Rectal smooth muscle tissue (tissue), 1 donor: Measurements from ENCODE around the gene SYTL3.

Experiments
- H3K27ac ChIP-seq: one replicate; pipeline ENCODE4 v1.7.0; 2013; ENCODE audit warnings: low read depth, low read length, inconsistent platforms
- H3K27me3 ChIP-seq: one replicate; pipeline ENCODE4 v1.7.0; 2013; ENCODE audit warnings: low read length; ENCODE audit not compliant: control insufficient read depth, insufficient read depth
- H3K36me3 ChIP-seq: one replicate; pipeline ENCODE4 v1.7.0; 2013; ENCODE audit warnings: low read length; ENCODE audit not compliant: control insufficient read depth, insufficient read depth
- H3K4me1 ChIP-seq: one replicate; pipeline ENCODE4 v1.7.0; 2013; ENCODE audit warnings: low read length; ENCODE audit not compliant: control insufficient read depth, insufficient read depth
- H3K4me3 ChIP-seq: one replicate; pipeline ENCODE4 v1.7.0; 2013; ENCODE audit warnings: low read length
- H3K9ac ChIP-seq: one replicate; pipeline ENCODE4 v1.7.0; 2013; ENCODE audit warnings: low read length

Gene SYTL3

GRCh38 chr6:158703837-158704822 is 54.3 kb downstream of the SYTL3 start:
- Histone ChIP-seq H3K4me1 (peaks cover 25% of the 10 kb centered on the region), H3K27ac (no peak overlapping the region), H3K4me3 (peak overlapping the region; percentile 80), H3K27me3 (no peaks in the 10 kb centered on the region), H3K36me3 (no peaks in the 10 kb centered on the region), H3K9ac (no peak overlapping the region)

DNA sequence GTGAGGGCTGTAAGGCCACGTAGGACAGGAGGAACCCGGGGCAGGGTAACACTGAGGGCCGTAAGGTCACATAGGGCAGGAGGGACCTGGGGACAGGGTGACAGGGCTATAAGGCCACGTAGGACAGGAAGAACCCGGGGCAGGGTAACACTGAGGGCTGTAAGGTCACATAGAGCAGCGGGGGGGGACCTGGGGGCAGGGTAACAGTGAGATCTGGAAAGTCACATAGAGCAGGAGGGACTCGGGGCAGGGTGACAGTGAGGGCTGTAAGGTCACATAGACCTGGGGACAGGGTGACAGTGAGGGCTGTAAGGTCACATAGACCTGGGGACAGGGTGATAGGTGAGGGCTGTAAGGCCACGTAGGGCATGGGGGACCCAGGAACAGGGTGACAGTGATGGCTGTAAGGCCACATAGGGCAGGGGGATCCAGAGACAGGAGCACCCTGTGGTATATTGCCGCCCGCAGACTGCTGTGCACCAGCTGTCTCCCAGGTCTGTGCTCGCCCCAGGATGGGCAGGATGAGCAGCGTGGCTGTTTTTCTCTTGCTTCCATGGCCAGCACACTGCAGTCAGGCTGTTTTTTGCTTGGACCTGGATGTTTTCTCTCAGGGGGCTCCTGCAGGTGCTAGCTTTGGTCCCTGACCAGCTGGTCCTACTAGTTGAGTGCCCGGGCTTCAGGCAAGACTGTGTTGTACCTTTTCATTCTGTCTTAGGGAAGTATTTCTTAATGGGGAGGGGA is 55.7 kb downstream of the SYTL3 start:
- no peak overlapping the region for H3K9ac ChIP-seq
- H3K4me3 ChIP-seq, result no peak overlapping the region
- H3K27ac ChIP-seq, result peak overlapping the region; percentile 54
- peaks cover 25% of the 10 kb centered on the region for H3K4me1 ChIP-seq
- H3K36me3 ChIP-seq, result no peaks in the 10 kb centered on the region
- no peaks in the 10 kb centered on the region for H3K27me3 ChIP-seq

GRCh38 chr6:158706369-158706982 is 56.6 kb downstream of the SYTL3 start:
- Histone ChIP-seq H3K27ac (peak overlapping the region; percentile 54), H3K27me3 (no peaks in the 10 kb centered on the region), H3K4me1 (peaks cover 25% of the 10 kb centered on the region), H3K9ac (no peak overlapping the region), H3K36me3 (no peaks in the 10 kb centered on the region), H3K4me3 (no peak overlapping the region)

DNA sequence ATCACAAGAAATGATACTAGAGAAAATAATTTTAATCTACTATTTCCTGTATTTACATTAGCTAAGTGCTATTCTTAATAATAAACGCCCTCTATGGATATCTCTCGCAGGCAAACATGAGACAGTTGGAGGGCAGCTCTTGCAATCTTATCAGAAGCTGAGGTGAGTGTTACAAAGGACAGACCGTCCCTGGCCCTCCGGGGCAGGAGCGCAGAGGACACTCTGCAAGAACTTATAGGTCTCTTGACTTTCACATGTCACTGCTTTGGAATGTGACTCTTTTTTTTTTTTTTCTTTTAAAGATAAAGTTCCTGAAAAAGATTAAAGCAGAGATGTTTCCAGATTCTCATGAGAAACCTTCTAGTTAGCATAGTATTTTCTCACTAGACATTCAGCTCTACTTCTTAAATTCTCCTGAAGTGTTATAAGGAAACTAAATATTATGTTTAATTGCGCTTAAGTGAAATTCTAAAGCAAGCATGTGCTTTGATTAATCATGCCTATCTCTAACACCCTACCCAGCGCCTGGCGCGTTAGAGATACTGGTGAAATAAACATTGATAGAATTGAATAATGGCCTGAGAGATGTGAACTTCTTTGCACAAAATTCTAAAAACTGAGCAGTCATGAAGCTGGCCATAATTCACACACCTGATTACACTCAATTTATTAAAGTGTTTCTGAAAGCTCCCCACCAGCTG is 57.4 kb downstream of the SYTL3 start:
- H3K4me1 ChIP-seq, result peaks cover 25% of the 10 kb centered on the region
- no peak overlapping the region for H3K4me3 ChIP-seq
- peak overlapping the region; percentile 54 for H3K27ac ChIP-seq
- H3K9ac ChIP-seq, result no peak overlapping the region
- H3K36me3 ChIP-seq, result no peaks in the 10 kb centered on the region
- H3K27me3 ChIP-seq, result no peaks in the 10 kb centered on the region

- H3K36me3 ChIP-seq, result no peaks in the 10 kb centered on the region
- H3K9ac ChIP-seq, result no peak overlapping the region
- H3K4me1 ChIP-seq, result peaks cover 25% of the 10 kb centered on the region
- no peak overlapping the region for H3K4me3 ChIP-seq
- H3K27ac ChIP-seq, result peak overlapping the region; percentile 54
- no peaks in the 10 kb centered on the region for H3K27me3 ChIP-seq
These were observed 58.0 kb downstream of the SYTL3 start for GRCh38 chr6:158707821-158708195.

DNA sequence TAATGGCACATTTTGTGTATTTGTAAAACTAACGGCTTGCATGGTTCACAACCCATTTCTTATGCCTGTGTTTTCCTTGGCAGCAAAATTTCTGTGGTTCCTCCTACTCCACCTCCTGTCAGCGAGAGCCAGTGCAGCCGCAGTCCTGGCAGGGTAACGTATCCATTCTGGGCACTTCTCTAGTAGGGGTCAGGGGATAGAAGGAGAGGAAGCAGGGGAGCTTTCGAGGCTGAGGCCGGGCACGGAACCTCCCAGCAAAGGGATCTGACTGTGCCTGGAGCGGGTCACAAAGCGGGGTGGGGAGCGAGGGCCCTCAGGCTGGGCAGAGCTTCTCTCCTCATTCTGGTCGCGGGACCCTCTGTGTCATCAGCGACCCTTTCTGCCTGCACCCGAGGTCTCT is 58.4 kb downstream of the SYTL3 start:
- H3K36me3 ChIP-seq, result no peaks in the 10 kb centered on the region
- H3K4me3 ChIP-seq, result no peak overlapping the region
- peaks cover 25% of the 10 kb centered on the region for H3K4me1 ChIP-seq
- no peaks in the 10 kb centered on the region for H3K27me3 ChIP-seq
- peak overlapping the region; percentile 55 for H3K27ac ChIP-seq
- no peak overlapping the region for H3K9ac ChIP-seq

DNA sequence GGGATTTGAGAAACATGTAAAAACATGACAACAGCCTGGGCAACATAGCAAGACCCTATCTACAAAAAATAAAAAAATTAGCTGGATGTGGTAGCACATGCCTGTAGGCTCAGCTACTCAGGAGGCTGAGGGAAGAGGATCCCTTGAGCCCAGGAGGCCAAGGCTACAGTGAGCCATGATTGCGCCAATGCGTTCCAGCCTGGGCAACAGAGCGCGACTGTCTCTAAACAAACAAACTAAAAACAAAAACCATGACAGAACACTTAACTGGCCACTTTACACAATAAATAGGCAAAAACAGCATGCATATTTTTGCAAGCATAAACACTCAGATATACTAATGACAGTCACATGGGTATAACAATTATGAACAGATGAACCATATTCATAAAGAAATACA is 60.0 kb downstream of the SYTL3 start:
- Histone ChIP-seq H3K27ac (no peak overlapping the region), H3K4me3 (no peak overlapping the region), H3K27me3 (no peaks in the 10 kb centered on the region), H3K4me1 (peaks cover 25% of the 10 kb centered on the region), H3K36me3 (no peaks in the 10 kb centered on the region), H3K9ac (no peak overlapping the region)

DNA sequence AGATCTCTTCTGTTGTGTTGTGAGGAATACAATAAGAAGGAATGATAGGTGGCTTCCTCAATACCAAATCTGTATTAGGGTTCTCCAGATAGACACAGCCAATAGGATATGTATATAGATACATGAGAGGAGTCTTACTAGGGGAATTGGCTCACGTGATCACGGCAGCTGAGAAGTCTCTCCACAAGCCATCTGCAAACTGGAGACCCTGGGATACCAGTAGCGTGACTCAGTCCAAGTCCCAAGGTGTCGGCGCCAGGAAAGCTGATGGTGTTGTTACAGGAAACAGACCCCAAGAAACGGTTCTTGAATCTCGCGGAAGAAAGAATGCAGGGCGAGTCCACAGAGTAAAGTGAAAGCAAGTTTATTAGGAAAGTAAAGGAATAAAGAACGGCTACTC is 61.4 kb downstream of the SYTL3 start:
- Histone ChIP-seq H3K27me3 (no peaks in the 10 kb centered on the region), H3K4me1 (peaks cover 22% of the 10 kb centered on the region), H3K4me3 (peak overlapping the region; percentile 16), H3K36me3 (no peaks in the 10 kb centered on the region), H3K9ac (no peak overlapping the region), H3K27ac (no peak overlapping the region)

DNA sequence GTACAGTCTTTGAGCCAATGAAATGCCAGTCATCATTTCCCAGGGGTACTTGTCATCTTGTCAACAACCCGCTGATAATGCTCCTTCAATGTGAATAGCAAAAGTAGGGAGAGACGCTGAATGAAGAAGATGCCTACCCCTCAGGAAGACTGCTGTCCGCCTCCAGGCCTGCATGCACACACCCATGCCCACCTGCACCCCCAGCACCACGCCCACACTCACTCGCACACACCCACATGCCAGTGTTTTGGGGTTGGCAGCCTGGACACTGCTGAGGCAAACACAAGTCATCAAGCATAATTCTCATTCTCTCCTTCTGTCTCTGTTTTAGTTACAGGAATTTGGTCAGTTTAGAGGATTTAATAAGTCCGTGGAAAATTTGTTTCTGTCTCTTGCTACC is 63.6 kb downstream of the SYTL3 start:
- no peak overlapping the region for H3K27ac ChIP-seq
- H3K9ac ChIP-seq, result no peak overlapping the region
- H3K4me3 ChIP-seq, result no peak overlapping the region
- H3K27me3 ChIP-seq, result no peaks in the 10 kb centered on the region
- H3K36me3 ChIP-seq, result no peaks in the 10 kb centered on the region
- peaks cover under 1% of the 10 kb centered on the region for H3K4me1 ChIP-seq

GRCh38 chr6:158714706-158715105 is 64.9 kb downstream of the SYTL3 start:
- Histone ChIP-seq H3K4me1 (no peaks in the 10 kb centered on the region), H3K36me3 (no peaks in the 10 kb centered on the region), H3K4me3 (no peak overlapping the region), H3K27me3 (no peaks in the 10 kb centered on the region), H3K9ac (no peak overlapping the region), H3K27ac (no peak overlapping the region)

- H3K4me1 ChIP-seq, result no peaks in the 10 kb centered on the region
- no peaks in the 10 kb centered on the region for H3K27me3 ChIP-seq
- H3K9ac ChIP-seq, result no peak overlapping the region
- no peak overlapping the region for H3K27ac ChIP-seq
- no peaks in the 10 kb centered on the region for H3K36me3 ChIP-seq
- peak overlapping the region; percentile 7 for H3K4me3 ChIP-seq
These were observed 65.8 kb downstream of the SYTL3 start for GRCh38 chr6:158715330-158716311.
